ENCODE data around the gene RAP1B.
"Not testable (repeated sequence)": the region's sequence is repeated elsewhere in the genome, so short reads cannot be mapped to it uniquely, and the experiment has no call there.

The RAP1B gene

DNA sequence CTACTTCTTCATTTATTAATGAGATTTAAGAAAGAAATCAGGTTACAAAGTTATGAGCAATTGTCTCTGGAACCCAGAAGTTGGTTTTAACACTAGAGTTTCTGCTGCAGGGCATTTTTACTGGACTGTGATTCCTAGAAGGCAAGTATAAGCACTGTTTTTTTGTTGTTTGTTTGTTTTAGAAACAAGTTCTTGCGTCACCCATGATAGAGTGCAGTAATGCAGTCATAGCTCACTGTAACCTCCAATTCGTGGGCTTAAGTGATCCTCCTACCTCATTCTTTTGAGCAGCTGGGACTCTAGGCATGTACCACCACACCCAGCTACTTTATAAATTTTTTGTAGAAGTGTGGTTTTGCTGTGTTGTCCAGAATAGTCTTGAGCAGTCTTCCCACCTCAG lies 25.6 kb downstream of the RAP1B start:
- no peak for DNase-seq (ENCODE audit: low spot score)

DNA sequence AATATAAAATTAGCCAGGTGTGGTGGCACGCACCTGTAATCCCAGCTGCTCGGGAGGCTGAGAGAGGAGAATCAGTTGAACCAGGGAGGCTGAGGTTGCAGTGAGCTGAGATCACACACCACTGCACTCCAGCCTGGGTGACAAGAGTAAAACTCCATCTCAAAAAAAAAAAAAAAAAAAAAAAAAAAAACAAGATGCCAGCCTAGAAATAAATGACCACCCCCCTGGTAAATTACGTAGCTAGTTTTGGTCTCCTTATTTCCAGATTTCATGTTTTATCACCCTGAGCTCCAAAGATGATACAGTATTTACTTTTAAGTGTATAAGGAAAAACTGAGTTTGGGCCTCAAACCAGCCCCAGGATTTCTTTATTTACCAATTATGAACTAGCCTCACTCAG lies 26.7 kb downstream of the RAP1B start:
- DNase-seq (ENCODE audit: low spot score): not testable (repeated sequence)

DNA sequence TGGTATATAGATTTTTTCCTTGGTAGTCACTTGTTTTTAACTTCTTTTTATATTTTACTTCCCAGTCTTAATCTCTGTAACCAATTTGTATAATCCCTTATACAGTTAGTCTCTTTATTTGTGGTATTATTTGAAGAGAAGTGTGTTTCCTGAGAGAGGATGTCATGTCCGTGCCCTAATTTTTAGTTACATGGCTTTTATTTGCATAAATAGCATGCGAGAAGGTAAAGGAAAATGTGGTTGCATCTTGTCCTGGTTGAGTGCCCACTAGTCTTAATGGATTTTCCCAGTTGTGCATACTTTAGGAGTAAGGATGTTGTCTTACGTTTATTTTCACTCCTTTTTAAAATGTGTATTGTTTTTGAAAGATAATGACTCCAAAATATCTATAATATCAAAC lies 27.5 kb downstream of the RAP1B start:
- no peak for DNase-seq (ENCODE audit: low spot score)

DNA sequence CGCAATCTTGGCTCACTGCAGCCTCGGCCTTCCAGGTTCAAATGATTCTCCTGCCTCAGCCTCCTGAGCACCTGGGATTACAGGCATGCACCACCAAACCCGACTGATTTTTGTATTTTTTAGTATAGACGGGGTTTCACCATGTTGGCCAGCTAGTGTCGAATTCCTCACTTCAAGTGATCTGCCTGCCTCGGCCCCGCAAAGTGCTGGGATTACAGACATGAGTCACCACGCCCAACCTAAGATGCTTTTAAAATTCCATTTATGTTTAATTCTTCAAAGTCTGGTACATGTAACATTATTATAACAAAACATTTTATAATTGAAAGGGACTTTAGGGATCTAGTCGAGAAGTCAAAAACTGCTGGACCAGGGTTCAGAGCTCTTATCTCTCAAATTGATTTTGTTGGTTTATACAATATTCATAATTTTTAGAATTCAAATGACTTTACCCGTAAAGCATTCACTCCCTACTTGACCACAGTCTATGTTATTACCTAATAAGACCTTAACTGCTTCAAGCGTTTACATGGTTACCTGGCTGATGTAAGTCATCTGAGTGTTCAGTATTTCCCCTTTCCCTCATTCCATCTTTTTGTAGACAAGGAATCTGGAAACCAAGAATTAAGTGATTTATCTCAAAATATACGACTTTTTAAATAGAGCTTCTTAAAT lies 28.2 kb downstream of the RAP1B start:
- DNase-seq (ENCODE audit: low spot score): no peak

DNA sequence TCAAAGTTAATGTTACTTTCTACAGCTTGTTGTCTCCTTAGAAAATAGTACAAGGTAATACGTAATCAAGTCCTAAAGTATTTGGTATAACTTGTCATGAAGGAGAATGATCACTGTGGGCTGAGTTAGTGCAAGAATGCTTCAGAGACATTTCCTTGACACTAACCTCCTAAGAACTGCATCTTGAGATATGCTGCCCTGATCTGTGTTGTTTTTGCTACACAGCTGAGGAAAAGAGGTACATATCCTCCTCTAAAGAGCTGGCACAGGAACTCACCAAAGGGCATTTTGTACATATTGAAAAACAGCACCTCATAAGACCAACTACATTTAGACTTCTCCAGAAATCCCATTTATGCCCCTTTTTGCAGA lies 28.7 kb downstream of the RAP1B start:
- DNase-seq (ENCODE audit: low spot score): no peak

DNA sequence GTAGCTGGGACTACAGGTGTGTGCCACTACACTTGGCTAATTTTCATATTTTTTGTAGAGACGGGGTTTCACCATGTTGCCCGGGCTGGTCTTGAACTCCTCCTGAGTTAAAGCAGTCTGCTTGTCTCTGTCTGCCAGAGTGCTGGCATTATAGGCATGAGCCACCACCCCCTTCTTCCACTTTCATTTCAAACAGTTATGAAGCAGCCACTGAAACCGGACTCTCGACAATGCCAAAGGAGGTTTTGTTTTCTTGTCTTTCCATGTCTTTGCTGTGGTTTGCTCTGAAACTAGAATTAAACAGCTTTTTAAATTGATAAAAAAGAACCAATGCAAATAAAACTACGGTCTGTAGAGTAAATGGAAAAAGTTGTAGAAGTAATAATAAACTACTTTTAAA lies 30.4 kb downstream of the RAP1B start:
- DNase-seq (ENCODE audit: low spot score): no peak

DNA sequence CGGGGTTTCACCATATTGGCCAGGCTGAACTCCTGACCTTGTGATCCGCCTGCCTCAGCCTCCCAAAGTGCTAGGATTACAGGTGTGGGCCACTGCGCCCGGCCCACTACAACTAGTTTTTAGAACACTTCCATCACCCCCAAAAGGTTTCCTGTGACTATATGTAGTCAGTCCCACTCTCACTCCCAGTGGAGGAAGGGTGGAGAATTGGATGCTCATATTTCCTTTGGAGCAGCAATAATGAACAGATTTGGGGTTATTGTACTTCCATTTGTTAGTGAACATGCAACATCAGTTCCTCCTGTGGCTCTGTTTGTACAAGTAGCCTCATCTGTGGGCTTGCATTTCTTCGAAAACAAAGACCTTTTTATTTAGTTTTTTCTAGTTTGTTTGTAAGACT lies 35.8 kb downstream of the RAP1B start:
- DNase-seq (ENCODE audit: low spot score): no peak

DNA sequence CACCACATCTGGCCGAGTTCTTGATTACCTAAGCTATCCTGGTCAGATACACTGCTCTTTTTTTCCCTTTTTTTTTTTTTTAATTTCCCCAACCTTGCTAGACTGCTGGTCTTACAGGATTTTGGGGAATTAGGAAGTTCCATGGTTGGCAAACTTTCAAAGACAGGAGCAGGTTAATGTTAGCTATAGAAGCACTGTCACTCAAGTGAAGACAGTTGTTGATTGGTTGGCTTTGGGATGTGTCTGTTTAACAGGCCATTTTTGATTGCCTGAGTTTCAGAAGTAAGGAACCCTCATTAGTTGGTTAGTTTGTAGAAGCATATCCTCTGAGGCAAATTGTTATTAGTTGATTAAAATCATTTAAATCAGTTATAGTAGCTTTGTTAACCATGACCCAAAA lies 36.8 kb downstream of the RAP1B start:
- no peak for DNase-seq (ENCODE audit: low spot score)

DNA sequence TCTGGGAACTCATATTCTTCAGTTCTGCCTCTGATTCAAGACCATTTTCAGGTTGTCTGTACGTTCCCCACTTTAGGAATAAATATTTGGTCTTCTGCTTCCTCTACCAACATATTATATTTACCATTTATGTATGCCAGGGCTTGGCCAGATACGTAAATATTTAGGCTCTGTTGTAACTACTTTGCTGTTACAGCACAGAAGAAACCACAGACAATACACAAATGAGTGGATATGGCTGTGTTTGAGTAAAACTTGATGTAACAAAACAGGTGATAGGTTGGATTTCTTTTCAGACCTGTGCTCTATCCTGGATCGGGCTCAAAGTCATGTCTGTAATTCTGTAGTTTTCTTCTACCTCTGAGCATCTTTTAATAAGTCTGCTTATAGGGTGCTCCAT lies 37.5 kb downstream of the RAP1B start:
- DNase-seq (ENCODE audit: low spot score): no peak

DNA sequence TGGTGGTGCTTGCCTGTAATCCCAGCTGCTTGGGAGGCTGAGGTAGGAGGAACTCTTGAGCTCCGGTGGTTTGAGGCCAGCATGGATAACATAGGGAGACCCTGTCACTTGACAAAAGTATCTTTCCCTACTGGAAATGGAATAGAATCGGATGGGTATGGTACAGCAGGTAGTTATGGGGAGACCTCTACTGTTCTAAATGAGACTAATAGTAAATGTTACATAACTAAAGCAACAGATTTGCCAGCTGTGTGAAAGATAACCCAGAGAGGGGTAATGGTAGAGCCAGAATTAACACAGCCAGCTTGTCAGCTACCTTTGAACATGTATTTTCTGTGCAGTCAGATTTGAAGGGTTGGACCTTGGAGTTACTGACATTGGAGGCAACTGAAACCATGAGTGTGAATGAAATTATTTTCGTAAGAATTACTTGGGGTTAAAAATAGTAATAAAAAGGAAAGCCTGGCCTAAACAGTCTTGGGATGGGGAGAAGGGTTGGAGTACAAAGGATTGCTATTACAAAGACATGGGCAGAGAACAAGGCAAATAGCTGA lies 54.4 kb downstream of the RAP1B start:
- DNase-seq (ENCODE audit: low spot score): no peak

DNA sequence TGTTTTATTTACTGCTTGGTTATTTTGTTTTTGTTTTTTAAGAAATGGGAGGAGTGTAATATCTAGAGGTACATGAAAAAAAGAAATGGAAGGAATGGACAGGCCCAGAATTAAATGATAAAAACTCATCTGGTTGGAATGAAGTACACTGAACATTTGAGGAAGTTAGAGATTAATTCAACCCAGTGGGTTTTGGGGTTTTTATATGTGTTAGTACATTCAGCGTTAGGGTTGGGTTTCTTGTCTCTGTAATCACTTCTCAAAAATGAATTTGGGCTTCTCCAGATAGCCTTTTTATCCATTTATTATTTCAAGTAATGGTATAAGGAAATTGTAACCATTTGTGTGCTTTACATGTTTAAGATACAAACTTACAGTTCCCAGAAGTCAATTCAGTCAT lies 56.6 kb downstream of the RAP1B start:
- DNase-seq (ENCODE audit: low spot score): no peak

DNA sequence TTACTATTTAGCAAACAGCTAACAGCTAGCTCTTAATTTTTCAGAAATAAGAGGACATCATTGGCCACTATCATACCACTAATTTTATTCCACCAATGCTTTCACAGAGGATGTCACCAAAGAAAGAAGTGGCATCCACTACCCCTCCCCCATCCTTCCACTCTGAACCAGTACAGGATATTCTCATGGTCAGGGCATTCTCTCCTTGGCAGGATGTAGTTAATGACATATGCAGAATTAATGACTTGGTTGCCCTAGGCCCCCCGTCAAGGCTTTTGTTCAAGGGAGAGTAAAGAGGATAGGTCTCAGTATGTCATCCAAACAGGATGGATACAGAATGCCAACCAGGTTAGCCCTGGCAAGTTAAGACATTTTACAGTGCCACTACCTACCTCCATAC lies 57.2 kb downstream of the RAP1B start:
- DNase-seq (ENCODE audit: low spot score): no peak

DNA sequence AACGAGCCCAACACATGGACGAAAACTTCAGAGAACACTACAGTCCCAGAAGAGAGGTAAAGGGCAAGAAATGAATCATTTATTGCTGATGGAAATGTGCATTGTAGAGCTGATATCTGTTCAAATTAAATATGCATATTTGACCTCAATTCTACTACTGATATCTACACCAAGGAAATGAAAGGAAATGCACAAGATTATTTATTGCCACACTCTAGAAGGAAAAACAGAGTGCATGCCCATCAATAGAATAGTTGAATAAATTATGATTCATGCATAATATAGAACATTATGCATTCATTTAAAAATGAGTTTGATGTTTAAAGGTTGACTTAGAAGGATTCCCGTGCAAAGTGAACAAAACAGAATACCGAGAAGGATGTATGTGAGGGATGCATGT lies 60.5 kb downstream of the RAP1B start:
- no peak for DNase-seq (ENCODE audit: low spot score)

DNA sequence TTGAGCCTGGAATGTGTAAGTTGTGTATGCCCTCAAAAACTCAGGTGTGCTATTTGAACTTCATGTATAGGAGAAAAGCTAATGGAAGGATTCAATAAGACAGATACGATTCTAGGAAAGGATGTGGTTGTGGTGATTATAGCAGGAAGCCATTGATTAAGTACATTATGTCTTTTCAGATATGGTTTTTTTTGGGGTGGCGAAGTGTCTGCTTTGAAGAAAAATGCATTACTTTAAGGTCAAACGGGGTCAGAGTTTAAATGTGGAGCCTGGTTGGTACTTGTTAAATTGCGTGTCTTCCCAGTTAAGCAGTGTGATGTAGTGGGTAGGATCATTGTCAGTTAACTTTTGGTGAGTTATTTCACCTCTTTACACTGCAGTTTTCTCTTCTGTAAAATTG lies 63.1 kb downstream of the RAP1B start:
- no peak for DNase-seq (ENCODE audit: low spot score)

DNA sequence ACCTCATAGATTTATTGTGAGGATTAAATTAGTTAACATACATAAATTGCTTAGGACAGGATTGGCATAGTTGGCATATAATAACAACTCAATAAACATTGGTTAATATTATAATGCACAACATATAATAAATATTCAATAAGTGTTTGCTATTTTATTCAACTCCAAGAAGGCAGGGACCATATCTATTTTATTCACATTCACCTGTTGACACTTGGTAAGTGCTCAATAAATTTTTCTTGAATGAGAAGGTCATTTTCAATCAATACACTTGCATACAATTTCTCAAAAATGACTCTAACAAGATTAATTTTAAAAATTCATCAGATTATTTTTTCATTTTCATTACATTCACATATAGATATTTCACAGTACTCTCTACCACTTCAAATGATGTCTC lies 63.7 kb downstream of the RAP1B start:
- no peak for DNase-seq (ENCODE audit: low spot score)

DNA sequence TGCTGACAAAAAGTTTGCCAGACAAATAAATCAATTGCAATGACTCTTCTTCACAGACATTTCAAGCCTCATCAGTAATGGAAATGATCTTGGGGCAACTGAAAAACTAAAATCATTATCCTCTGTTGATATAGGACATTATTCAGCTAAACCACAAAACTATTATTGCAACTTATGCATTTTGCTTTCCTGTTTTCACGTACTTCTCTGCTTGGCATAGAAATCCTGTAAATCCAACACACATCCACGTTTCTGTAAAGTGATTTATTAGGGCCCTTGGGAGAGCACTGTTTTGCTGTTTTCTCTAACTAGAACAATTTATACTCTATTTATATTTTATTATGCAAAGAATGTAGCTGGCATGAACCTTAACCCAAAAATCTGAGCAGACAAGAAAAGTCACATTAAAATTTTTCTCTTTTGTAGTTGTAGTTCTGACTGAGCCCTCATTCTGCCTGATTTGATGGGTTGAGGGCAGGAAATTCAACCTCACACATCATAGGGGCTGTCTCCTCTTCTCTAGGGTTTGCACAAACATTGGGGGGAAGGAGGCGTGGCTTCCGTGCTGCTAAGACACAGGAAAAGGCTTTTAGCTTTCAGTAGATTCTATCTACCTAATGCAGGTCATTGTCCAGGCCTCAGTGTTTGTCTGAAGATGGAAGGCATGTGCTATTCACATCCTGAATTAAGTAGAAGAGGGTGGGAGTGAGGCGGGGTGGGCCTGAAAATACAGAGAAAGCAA lies 64.6 kb downstream of the RAP1B start:
- DNase-seq (ENCODE audit: low spot score): no peak

DNA sequence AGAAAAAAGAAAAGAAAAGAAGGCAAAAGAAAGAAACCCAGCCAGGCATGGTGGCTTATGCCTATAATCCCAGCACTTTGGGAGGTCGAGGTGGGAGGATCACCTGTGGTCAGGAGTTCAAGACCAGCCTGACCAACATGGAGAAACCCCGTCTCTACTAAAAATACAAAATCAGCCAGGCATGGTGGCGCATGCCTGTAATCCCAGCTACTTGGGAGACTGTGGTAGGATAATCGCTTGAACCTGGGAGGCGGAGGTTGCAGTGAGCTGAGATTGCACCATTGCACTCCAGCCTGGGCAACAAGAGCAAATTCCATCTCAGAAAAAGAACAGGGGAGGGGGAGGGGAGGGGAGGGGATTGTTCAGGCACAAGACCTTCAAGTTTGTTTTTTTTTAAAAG lies 66.2 kb downstream of the RAP1B start:
- not testable (repeated sequence) for DNase-seq (ENCODE audit: low spot score)

DNA sequence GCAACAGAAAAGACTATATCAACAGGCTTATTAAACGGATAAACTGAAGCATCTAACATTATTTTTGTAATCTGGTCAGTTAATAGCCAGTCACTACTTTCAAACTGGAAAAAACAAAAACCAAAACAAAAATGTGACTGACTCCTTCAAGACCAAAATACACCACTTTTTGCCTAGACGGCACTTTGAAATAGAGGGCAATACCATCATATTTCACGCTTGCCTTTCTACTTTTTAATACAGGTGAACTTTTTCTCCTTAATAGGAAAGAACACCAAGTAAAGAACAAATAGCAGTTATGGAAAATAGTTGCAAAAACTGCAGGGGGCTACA lies 75.5 kb downstream of the RAP1B start:
- no peak for DNase-seq (ENCODE audit: low spot score)

DNA sequence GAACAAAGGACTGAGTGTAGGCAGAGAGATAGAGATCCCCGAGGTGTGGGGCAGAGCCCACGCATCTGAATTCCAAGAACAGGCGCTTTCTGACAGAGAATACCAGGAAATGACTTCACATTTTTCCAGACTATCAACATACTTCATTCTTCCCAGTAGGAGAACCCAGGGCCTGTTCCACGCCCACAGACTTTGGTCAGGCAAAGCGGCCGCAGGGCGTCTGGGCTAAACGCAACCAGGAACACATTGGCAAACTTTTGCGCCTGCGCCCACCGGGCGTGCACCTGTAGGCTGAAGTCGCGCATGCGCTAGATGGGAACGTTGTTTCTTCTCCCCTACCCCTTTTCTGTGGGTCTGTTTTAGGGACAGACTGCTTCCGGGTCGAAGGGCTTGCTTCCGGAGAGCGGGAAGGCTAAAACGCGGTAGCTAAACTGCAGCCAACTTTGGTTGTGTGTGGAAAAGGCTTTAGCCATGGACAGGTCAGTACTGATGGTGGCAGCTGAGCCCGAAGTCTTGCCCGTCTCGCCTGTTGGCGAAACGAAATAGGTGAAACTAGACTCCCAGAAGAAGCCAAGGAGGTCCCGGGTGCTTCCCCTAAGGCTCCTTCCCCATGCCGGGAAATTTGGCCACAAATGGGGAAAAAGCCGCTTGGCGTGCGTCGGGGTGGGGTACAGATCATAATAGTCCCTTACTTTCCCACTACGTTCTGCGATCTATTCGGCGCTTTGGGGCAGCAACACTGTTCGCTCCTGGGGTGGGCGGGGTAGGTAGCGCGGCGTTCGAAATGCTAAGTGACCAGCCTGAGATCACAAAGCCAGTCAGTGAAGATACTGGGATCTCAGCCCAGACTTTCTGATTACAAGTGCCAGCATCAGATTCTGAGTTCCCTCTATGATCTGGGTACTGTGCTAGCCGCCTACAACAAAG lies 76.2 kb downstream of the RAP1B start, which contains the start of gene NUP107:
TSS of gene NUP107 (plus strand) at position 384 of the 927 bp plus-strand sequence. CDS start at position 472, 88 bp downstream.
- DNase-seq (ENCODE audit: low spot score): peak; percentile 96

DNA sequence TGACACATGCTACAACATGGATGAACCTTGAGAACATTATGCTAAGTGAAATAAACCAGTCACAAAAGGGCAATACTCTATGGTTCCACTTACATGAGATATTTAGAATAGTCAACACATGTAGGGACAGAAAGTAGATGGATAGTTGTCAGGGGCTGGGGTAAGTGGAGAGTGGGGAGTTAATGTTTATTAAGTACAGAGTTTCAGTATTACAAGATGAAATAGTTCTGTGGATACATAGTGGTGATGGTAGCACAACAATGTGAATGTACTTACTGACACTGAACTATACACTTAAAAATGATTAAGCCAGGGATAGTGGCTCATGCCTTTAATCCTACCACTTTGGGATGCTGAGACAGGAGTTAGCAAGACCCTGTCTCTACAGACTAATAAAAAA lies 84.8 kb downstream of the RAP1B start:
- no peak for DNase-seq (ENCODE audit: low spot score)

DNA sequence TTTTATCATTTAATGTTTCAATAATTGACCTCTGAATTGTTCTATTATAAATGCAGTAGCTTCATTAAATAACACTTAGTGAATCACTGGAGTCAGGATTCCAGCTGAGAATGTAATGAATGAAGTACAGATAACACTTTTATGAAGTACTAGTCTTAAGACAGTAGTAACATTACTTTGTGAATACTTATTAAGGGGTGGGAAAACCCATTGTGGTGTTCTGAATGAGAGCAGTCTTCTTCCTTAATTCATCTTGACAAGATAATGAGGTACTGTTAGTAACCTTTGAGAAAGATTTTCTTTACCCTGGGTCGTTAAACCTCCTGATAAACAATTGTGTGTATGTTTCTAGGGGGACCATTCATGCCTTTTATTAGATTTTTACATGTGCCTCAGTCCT lies 88.8 kb downstream of the RAP1B start:
- DNase-seq (ENCODE audit: low spot score): no peak
